H1 (cell line): ENCODE data around the gene SGCE. TPM values are rescaled to one million over a fixed set of nuclear protein-coding genes. Genes with fewer than 3 reads are reported as not detected.

ENCODE experiments used
- CTCF ChIA-PET: fragments of 300-600 bp; sonication (Branson Sonifier 250); formaldehyde crosslinking; loops from one replicate; lab custom pipeline; 2021; ENCODE audit not compliant: partially characterized antibody; lab: Charles Lee
- POLR2A ChIA-PET: fragments of 300-600 bp; sonication (Branson Sonifier 250); formaldehyde crosslinking; loops from one replicate; lab custom pipeline; 2021; ENCODE audit warnings: inconsistent platforms; ENCODE audit not compliant: partially characterized antibody; lab: Charles Lee
- DNase-seq, 2 experiments: peaks; one replicate each; pipeline versions ENCODE4 v3.0.0 to v3.0.0-alpha.2; 2010 to 2022; ENCODE audit warnings: low spot score in 2 of 2, low read depth in 1 of 2, mixed read lengths in 1 of 2
- FAIRE-seq: peaks from 2 replicates; lab custom pipeline; 2011; peaks lifted over from hg19 to GRCh38; lab: Jason Lieb, UNC
- H2AFZ ChIP-seq: 2 replicates; pipeline ENCODE4 v1.8.1; 2012; ENCODE audit warnings: low read length, inconsistent platforms
- H2AK5ac ChIP-seq: 2 replicates; pipeline ENCODE4 v1.6.1; 2013; ENCODE audit warnings: low read depth, low read length
- H2BK120ac ChIP-seq: replicated peaks from 2 replicates; pipeline ENCODE3; 2013; ENCODE audit warnings: low read depth, low read length, inconsistent platforms
- H2BK12ac ChIP-seq: 2 replicates; pipeline ENCODE4 v1.6.1; 2013; ENCODE audit warnings: low read depth, low read length
- H2BK15ac ChIP-seq: 2 replicates; pipeline ENCODE4 v1.6.1; 2013; ENCODE audit warnings: low read length
- H2BK20ac ChIP-seq: 2 replicates; pipeline ENCODE4 v1.6.1; 2013; ENCODE audit warnings: low read length
- H2BK5ac ChIP-seq: 2 replicates; pipeline ENCODE4 v1.6.1; 2013; ENCODE audit warnings: low read depth, low read length
- H3K14ac ChIP-seq: 2 replicates; pipeline ENCODE4 v1.6.1; 2013; ENCODE audit warnings: inconsistent platforms; ENCODE audit not compliant: insufficient read length
- H3K18ac ChIP-seq: 2 replicates; pipeline ENCODE4 v1.6.1; 2013; ENCODE audit warnings: low read length; ENCODE audit errors: extremely low read depth
- H3K23ac ChIP-seq: 2 replicates; pipeline ENCODE4 v1.6.1; 2013; ENCODE audit warnings: inconsistent platforms; ENCODE audit not compliant: insufficient read length
- H3K23me2 ChIP-seq: 2 replicates; pipeline ENCODE4 v1.6.1; 2013; ENCODE audit warnings: low read depth, low read length
- H3K27ac ChIP-seq: 2 replicates; pipeline ENCODE4 v1.6.1; 2011; ENCODE audit warnings: low read depth, low read length, inconsistent platforms
- H3K27me3 ChIP-seq, 4 experiments: replicated peaks in 1 of 4; 1 replicate in 1 of 4; 2 replicates in 3 of 4; pipeline versions ENCODE4 v1.6.1 to v1.8.1; 2011 to 2013; ENCODE audit warnings: low read length in 3 of 4, mild to moderate bottlenecking in 3 of 4, inconsistent platforms in 2 of 4, mixed read lengths in 2 of 4, moderate library complexity in 1 of 4; ENCODE audit not compliant: control insufficient read depth in 3 of 4, insufficient read depth in 3 of 4; ENCODE audit errors: extremely low read depth in 1 of 4
- H3K36me3 ChIP-seq, 4 experiments: 2 replicates each; pipeline versions ENCODE4 v1.6.1 to v1.8.1; 2011 to 2013; ENCODE audit warnings: mild to moderate bottlenecking in 4 of 4, low read length in 3 of 4, moderate library complexity in 2 of 4, control low read depth in 1 of 4, inconsistent platforms in 1 of 4; ENCODE audit not compliant: insufficient read depth in 4 of 4, control insufficient read depth in 2 of 4
- H3K4ac ChIP-seq: replicated peaks from 2 replicates; pipeline ENCODE3; 2013; ENCODE audit warnings: low read length, low read depth, mixed read lengths, inconsistent platforms; ENCODE audit not compliant: insufficient read length
- H3K4me1 ChIP-seq, 4 experiments: replicated peaks in 1 of 4; 1 replicate in 1 of 4; 2 replicates in 3 of 4; pipeline versions ENCODE4 v1.6.1 to v1.8.1; 2011 to 2013; ENCODE audit warnings: low read length in 3 of 4, inconsistent platforms in 2 of 4, mixed read lengths in 1 of 4; ENCODE audit not compliant: insufficient read depth in 4 of 4, control insufficient read depth in 3 of 4
- H3K4me2 ChIP-seq, 2 experiments: 2 replicates each; pipeline versions ENCODE4 v1.6.1 to v1.8.1; 2011 to 2013; ENCODE audit warnings: low read depth in 2 of 2, low read length in 2 of 2, control low read depth in 1 of 2, inconsistent platforms in 1 of 2, mild to moderate bottlenecking in 1 of 2; ENCODE audit not compliant: insufficient read depth in 1 of 2
- H3K4me3 ChIP-seq, 4 experiments: fragments of 200-600, 300-600 bp in 1 of 4; sonication (generic), shearing (Covaris generic), sonication (Bioruptor Twin) in 1 of 4; 2 replicates each; pipeline versions ENCODE4 v1.5.1 to v1.8.1; 2011 to 2016; ENCODE audit warnings: low read length in 4 of 4, low read depth in 3 of 4, control low read depth in 2 of 4, inconsistent platforms in 2 of 4, mild to moderate bottlenecking in 2 of 4, mixed read lengths in 1 of 4, moderate library complexity in 1 of 4; ENCODE audit not compliant: insufficient read depth in 2 of 4; ENCODE audit errors: extremely low read depth in 1 of 4
- H3K56ac ChIP-seq: replicated peaks from 2 replicates; pipeline ENCODE3; 2013; ENCODE audit warnings: low read depth, mild to moderate bottlenecking, mixed read lengths, low read length, inconsistent platforms; ENCODE audit not compliant: insufficient read length
- H3K79me1 ChIP-seq: 2 replicates; pipeline ENCODE4 v1.6.1; 2013; ENCODE audit warnings: low read depth, low read length, control low read depth
- H3K79me2 ChIP-seq, 2 experiments: 2 replicates each; pipeline versions ENCODE4 v1.6.1 to v1.8.1; 2012 to 2013; ENCODE audit warnings: low read length in 2 of 2, mild to moderate bottlenecking in 2 of 2, inconsistent platforms in 1 of 2; ENCODE audit not compliant: insufficient read depth in 2 of 2, control insufficient read depth in 1 of 2
- H3K9ac ChIP-seq, 4 experiments: replicated peaks in 1 of 4; 1 replicate in 1 of 4; 2 replicates in 3 of 4; pipeline versions ENCODE4 v1.6.1 to v1.8.1; 2011 to 2013; ENCODE audit warnings: low read depth in 3 of 4, low read length in 3 of 4, control low read depth in 2 of 4, mild to moderate bottlenecking in 2 of 4, moderate library complexity in 2 of 4, inconsistent platforms in 1 of 4; ENCODE audit errors: extremely low read depth in 1 of 4
- H3K9me3 ChIP-seq, 2 experiments: 2 replicates each; pipeline versions ENCODE4 v1.6.1 to v1.8.1; 2012 to 2013; ENCODE audit warnings: mild to moderate bottlenecking in 2 of 2, moderate library complexity in 2 of 2, control low read depth in 1 of 2, inconsistent platforms in 1 of 2, low read depth in 1 of 2, low read length in 1 of 2, mixed read lengths in 1 of 2; ENCODE audit not compliant: insufficient read depth in 2 of 2
- H4K20me1 ChIP-seq, 2 experiments: replicated peaks in 1 of 2; 2 replicates each; pipeline versions ENCODE3 to v1.8.1; 2011 to 2013; ENCODE audit warnings: inconsistent platforms in 2 of 2, low read length in 2 of 2, mild to moderate bottlenecking in 1 of 2; ENCODE audit not compliant: insufficient read depth in 2 of 2, control insufficient read depth in 1 of 2
- H4K5ac ChIP-seq: 2 replicates; pipeline ENCODE4 v1.6.1; 2013; ENCODE audit warnings: low read length, low read depth, mixed read lengths, inconsistent platforms; ENCODE audit not compliant: insufficient read length
- H4K8ac ChIP-seq: 2 replicates; pipeline ENCODE4 v1.8.0; 2013; ENCODE audit warnings: mild to moderate bottlenecking, moderate library complexity, low read length, inconsistent platforms; ENCODE audit not compliant: insufficient read depth; ENCODE audit errors: extremely low read depth
- H4K91ac ChIP-seq: replicated peaks from 2 replicates; pipeline ENCODE3; 2013; ENCODE audit warnings: low read length, mixed read lengths, inconsistent platforms; ENCODE audit not compliant: insufficient read length
- BACH1 ChIP-seq: IDR thresholded peaks from 2 replicates; pipeline ENCODE4 v1.6.1; 2012; ENCODE audit warnings: low read length, improper control_type of control experiment
- CREB1 ChIP-seq: IDR thresholded peaks from 2 replicates; pipeline ENCODE4 v1.6.1; 2012; ENCODE audit warnings: inconsistent platforms
- NANOG ChIP-seq: IDR thresholded peaks from 2 replicates; pipeline ENCODE4 v1.6.1; 2011; ENCODE audit warnings: low read length, low read depth, mild to moderate bottlenecking, inconsistent platforms; ENCODE audit not compliant: insufficient read depth, poor library complexity, severe bottlenecking
- RBBP5 ChIP-seq: IDR thresholded peaks from 2 replicates; pipeline ENCODE4 v1.7.1; 2012; ENCODE audit warnings: low read depth, mild to moderate bottlenecking, inconsistent platforms, low read length, moderate library complexity, borderline replicate concordance
- TEAD4 ChIP-seq: IDR thresholded peaks from 2 replicates; pipeline ENCODE4 v1.6.1; 2012; ENCODE audit warnings: low read depth, low read length, inconsistent platforms, mixed read lengths
- WGBS, 2 experiments: shearing (Covaris generic) in 1 of 2; methylation state at CpG; one replicate each; pipeline versions ENCODE4 v1.1.6 to v1.1.7; 2013 to 2015; ENCODE audit warnings: low lambda C conversion rate in 2 of 2, mixed read lengths in 2 of 2, inconsistent platforms in 1 of 2, low coverage in 1 of 2, missing lambda C conversion rate in 1 of 2; ENCODE audit not compliant: insufficient replicate concordance in 2 of 2, insufficient coverage in 1 of 2, insufficient read length in 1 of 2; ENCODE audit errors: extremely low coverage in 1 of 2, missing lambda C conversion rate in 1 of 2; 5-methylcytosine and 5-hydroxymethylcytosine counted together
- polyA plus RNA-seq, 7 experiments: library from polyadenylated mRNA; depleted of rRNA in 3 of 7; stranded (reverse) in 5 of 7; unstranded in 2 of 7; fragments of >200 nt in 5 of 7; fragments of 200-250 nt in 2 of 7; gene quantifications; 1 replicate in 5 of 7; 2 replicates in 1 of 7; 4 replicates in 1 of 7; pipeline versions ENCODE4 v1.2.1 to v1.2.3, GENCODE V29; 2011 to 2013; ENCODE audit warnings: missing spikeins in 2 of 7, mixed read lengths in 2 of 7
- total RNA-seq: library from RNA; stranded (reverse); fragmentation: NEBNext Ultra II Directional; extraction: Animal tissue kit (Norgen Biotek cat#: 25700); gene quantifications from 2 replicates; pipeline ENCODE4 v1.2.1, GENCODE V29; 2021

Gene SGCE
- total and polyA plus RNA-seq, 2 of the 8 experiments (the other 6 are each of a cell fraction or from before 2014, with no cell fraction given) = 12.8 to 25.0 TPM

- Histone ChIP-seq H2BK5ac (no peak overlapping the region), H2BK120ac (no peak overlapping the region), H2AK5ac (no peak overlapping the region), H3K4me3 (no peak overlapping the region), H3K23me2 (no peaks in the 10 kb centered on the region), H3K9ac (no peak overlapping the region), H3K4me1 (no peaks in the 10 kb centered on the region; a peak in 1 of 7 replicates), H2BK20ac (no peak overlapping the region), H3K27ac (no peak overlapping the region), H3K27me3 (no peaks in the 10 kb centered on the region), H2BK15ac (no peak overlapping the region), H3K23ac (no peak overlapping the region), H3K14ac (no peak overlapping the region), H3K4me2 (no peak overlapping the region), H3K56ac (no peak overlapping the region), H3K79me1 (no peaks in the 10 kb centered on the region), H4K20me1 (no peaks in the 10 kb centered on the region), H3K79me2 (no peaks in the 10 kb centered on the region), H3K18ac (no peak overlapping the region), H4K5ac (no peak overlapping the region), H4K91ac (no peak overlapping the region), H3K36me3 (no peaks in the 10 kb centered on the region), H2AFZ (no peak overlapping the region), H3K9me3 (peaks cover 6% of the 10 kb centered on the region in 2 experiments; a peak in 1 of 4 replicates), H3K4ac (no peak overlapping the region), H4K8ac (no peak overlapping the region), H2BK12ac (no peak overlapping the region)
- DNase-seq = no peak
- no peak for TF ChIP-seq RBBP5
- TF ChIP-seq NANOG = no peak
- no peak for TF ChIP-seq CREB1
- no peak for TF ChIP-seq TEAD4
- no peak for TF ChIP-seq BACH1
- WGBS, 2 experiments = 92% methylated on average over 1 of the region's 1 CpG; no CpG with 5 or more reads in 1 of the 2 experiments
- ChIA-PET CTCF (interaction anchor here (0.9 kb wide), 1 partner anchor 127 kb away, joined by 3 read pairs; no protein-coding TSS in a partner anchor), POLR2A (no interaction called here)
- FAIRE-seq = no peak
Observed at GRCh38 chr7:94577357-94577756, 78.6 kb downstream of the SGCE start.
